GM12878 (cell line): ENCODE data around the gene LIG3. TPM values are rescaled to one million over a fixed set of nuclear protein-coding genes. Genes with fewer than 3 reads are reported as not detected.
A peak's percentile ranks its signal among the peaks of the same experiment; 100 is the strongest.

Source experiments
- BHLHE40 ChIP-seq, 2 experiments: fragments of 450-650 bp in 1 of 2; IDR thresholded peaks; 2 replicates each; pipeline ENCODE4 v1.6.1; 2011 to 2017; ENCODE audit warnings: low read depth in 2 of 2, borderline replicate concordance in 1 of 2, improper control_type of control experiment in 1 of 2, low read length in 1 of 2, mild to moderate bottlenecking in 1 of 2
- JUNB ChIP-seq: IDR thresholded peaks from 2 replicates; pipeline ENCODE4 v1.6.1; 2016; ENCODE audit warnings: antibody characterized with exemption, mild to moderate bottlenecking
- MTA3 ChIP-seq: IDR thresholded peaks from 2 replicates; pipeline ENCODE4 v1.6.1; 2012; ENCODE audit warnings: low read length, inconsistent platforms, borderline replicate concordance
- SIX5 ChIP-seq: IDR thresholded peaks from 2 replicates; pipeline ENCODE4 v1.6.1; 2011; ENCODE audit warnings: mild to moderate bottlenecking, low read depth, low read length, moderate library complexity; ENCODE audit not compliant: severe bottlenecking
- polyA plus RNA-seq, 11 experiments: library from polyadenylated mRNA; depleted of rRNA in 4 of 11; unstranded in 6 of 11; stranded (reverse) in 5 of 11; fragments of >200 nt; fragmentation: Nextera tagmentation in 4 of 11; fragmentation: Illumina TruSeq in 1 of 11; extraction: Ambion mirVana in 4 of 11; extraction: Trizol in 1 of 11; gene quantifications; 1 replicate in 1 of 11; 2 replicates in 10 of 11; pipeline versions ENCODE4 v1.2.1 to v1.2.3, GENCODE V29; 2011 to 2016; ENCODE audit warnings: inconsistent platforms in 2 of 11, missing spikeins in 2 of 11, low read depth in 1 of 11
- total RNA-seq, 4 experiments: library from RNA; depleted of rRNA in 3 of 4; stranded (reverse); fragments of >200 nt in 3 of 4; fragmentation: Illumina TruSeq in 1 of 4; extraction: Trizol in 1 of 4; gene quantifications; 2 replicates each; pipeline versions ENCODE4 v1.2.1 to v1.2.3, GENCODE V29; 2013 to 2021
- TF ChIP-seq, protein P1 (sequence below): fragments of 450-650 bp; IDR thresholded peaks from 2 replicates; pipeline ENCODE4 v1.6.1; 2016; ENCODE audit warnings: mild to moderate bottlenecking, moderate library complexity, borderline replicate concordance
- TF ChIP-seq, protein P2 (sequence below): IDR thresholded peaks from 2 replicates; pipeline ENCODE4 v1.6.1; 2012; ENCODE audit warnings: low read depth, low read length, improper control_type of control experiment

The LIG3 gene
- total and polyA plus RNA-seq, 10 of the 15 experiments (the other 5 are each of a cell fraction or from before 2014, with no cell fraction given) = 6.5 to 45.4 (median 31.0) TPM

DNA sequence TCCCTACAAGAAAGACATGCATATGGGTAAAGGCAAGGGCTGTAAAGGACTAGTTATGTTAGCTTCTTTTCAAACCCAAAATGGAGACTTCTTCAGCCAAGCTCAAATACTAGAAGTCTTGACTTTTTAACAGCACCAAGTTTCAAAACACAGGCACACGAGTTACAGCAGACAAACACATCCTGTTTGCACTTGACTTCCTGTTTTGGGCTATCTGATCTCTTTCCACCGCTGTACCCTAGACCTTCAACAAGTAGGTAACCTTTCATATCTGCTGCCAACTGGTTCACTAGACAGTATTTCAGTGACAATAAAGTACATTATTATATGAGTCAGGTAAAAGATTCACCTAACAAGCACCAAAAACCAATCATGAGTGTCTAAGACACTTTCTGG is 70.9 kb downstream of the LIG3 start (continued):
- TF ChIP-seq, protein P1, sequence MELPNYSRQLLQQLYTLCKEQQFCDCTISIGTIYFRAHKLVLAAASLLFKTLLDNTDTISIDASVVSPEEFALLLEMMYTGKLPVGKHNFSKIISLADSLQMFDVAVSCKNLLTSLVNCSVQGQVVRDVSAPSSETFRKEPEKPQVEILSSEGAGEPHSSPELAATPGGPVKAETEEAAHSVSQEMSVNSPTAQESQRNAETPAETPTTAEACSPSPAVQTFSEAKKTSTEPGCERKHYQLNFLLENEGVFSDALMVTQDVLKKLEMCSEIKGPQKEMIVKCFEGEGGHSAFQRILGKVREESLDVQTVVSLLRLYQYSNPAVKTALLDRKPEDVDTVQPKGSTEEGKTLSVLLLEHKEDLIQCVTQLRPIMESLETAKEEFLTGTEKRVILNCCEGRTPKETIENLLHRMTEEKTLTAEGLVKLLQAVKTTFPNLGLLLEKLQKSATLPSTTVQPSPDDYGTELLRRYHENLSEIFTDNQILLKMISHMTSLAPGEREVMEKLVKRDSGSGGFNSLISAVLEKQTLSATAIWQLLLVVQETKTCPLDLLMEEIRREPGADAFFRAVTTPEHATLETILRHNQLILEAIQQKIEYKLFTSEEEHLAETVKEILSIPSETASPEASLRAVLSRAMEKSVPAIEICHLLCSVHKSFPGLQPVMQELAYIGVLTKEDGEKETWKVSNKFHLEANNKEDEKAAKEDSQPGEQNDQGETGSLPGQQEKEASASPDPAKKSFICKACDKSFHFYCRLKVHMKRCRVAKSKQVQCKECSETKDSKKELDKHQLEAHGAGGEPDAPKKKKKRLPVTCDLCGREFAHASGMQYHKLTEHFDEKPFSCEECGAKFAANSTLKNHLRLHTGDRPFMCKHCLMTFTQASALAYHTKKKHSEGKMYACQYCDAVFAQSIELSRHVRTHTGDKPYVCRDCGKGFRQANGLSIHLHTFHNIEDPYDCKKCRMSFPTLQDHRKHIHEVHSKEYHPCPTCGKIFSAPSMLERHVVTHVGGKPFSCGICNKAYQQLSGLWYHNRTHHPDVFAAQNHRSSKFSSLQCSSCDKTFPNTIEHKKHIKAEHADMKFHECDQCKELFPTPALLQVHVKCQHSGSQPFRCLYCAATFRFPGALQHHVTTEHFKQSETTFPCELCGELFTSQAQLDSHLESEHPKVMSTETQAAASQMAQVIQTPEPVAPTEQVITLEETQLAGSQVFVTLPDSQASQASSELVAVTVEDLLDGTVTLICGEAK = peak; percentile 61; the same call in 1 of the 2 replicates
- TF ChIP-seq, protein P2, sequence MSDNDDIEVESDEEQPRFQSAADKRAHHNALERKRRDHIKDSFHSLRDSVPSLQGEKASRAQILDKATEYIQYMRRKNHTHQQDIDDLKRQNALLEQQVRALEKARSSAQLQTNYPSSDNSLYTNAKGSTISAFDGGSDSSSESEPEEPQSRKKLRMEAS = peak; percentile 67
- TF ChIP-seq SIX5 (no peak), JUNB (peak; percentile 3; the same call in 1 of the 2 replicates), MTA3 (peak; percentile 67; the same call in 1 of the 2 replicates), BHLHE40 (IDR thresholded peaks at IDR 0.05; ENCODE audit: borderline replicate concordance in 1 of 2, low read depth in 2 of 2, low read length in 1 of 2) (peak; percentile 63 to 78)
